GM18507 (cell line): Measurements from ENCODE around the gene DHODH.

Experiments used
- DNase-seq: peaks from one replicate; pipeline ENCODE4 v3.0.0; 2011; ENCODE audit warnings: low read depth; ENCODE audit not compliant: insufficient read length; ENCODE audit errors: extremely low spot score
- FAIRE-seq: peaks from 2 replicates; lab custom pipeline; 2011; peaks lifted over from hg19 to GRCh38; lab: Jason Lieb, UNC

DHODH gene

GRCh38 chr16:72012607-72013006, 4.1 kb downstream of the DHODH start:
- no peak for FAIRE-seq
- no peak for DNase-seq

GRCh38 chr16:72013389-72013788, 4.8 kb downstream of the DHODH start:
- DNase-seq, result no peak
- no peak for FAIRE-seq

- FAIRE-seq (no peak), DNase-seq (no peak)
Observed at GRCh38 chr16:72013888-72014581, 5.5 kb downstream of the DHODH start.

DNA sequence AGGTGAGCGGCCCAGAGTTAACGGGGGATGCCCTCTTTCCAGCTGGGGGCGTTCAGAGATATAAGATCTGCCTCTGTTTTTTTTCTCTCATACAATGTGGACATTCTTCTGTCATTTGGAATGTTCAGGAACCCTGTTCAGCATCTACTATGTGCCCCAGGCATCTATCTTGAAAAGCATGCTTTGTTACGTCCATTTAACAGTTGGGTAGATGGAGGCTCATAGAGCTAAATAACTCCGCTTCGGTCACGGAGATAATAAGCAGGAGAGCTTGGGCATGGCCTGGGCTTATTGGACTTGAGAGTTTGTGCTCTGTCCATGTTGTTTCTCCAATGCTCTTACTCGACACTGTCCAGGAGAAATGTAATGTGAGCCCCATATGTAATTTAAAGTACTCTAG, 6.1 kb downstream of the DHODH start:
- DNase-seq, result no peak

DNA sequence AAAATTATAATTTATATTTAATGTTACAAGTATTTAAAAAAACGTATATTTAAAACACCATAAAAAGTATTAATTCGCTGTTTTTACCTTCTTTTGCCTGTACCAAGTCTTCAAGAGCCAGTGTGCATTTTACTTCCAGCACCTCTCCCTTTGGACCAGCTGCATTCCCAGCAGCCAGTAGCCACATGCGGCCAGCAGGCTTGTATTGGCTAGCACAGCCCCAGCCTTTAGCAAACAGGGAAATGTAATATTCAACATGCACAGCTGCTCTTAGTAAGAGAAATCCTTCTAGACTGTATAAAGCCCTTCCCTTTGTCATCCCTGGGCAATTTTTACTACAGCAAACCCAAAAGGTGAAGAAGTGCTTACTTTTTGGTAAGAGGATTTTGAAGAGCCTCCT, 6.6 kb downstream of the DHODH start:
- DNase-seq (no peak), FAIRE-seq (no peak)

More for the DNA sequence above, 6.1 kb downstream of the DHODH start:
- no peak for FAIRE-seq

GRCh38 chr16:72018470-72018869, 9.9 kb downstream of the DHODH start:
- DNase-seq (no peak), FAIRE-seq (no peak)

GRCh38 chr16:72021043-72021442, 12.5 kb downstream of the DHODH start:
- no peak for FAIRE-seq

DNA sequence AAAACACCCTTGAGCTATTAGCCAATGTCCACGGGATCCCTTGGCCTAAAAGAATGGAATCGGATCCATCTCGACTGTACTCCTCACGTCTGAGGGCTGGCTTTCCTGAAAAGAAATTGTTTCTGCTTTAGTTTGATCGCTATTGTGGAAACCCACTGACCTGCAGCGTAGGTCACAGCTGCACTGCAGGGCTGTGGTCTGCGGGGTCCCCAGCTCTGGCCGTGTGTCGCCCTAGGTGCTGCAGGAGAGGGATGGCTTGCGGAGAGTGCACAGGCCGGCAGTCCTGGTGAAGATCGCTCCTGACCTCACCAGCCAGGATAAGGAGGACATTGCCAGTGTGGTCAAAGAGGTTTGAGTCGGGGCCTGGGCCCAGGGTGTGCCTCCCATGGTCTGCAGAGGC, 13.6 kb downstream of the DHODH start:
- DNase-seq (no peak), FAIRE-seq (no peak)

More at GRCh38 chr16:72021043-72021442, 12.5 kb downstream of the DHODH start:
- DNase-seq, result no peak

GRCh38 chr16:72023962-72024361, 15.4 kb downstream of the DHODH start:
- FAIRE-seq, result no peak
- DNase-seq, result no peak

- FAIRE-seq, result no peak
- no peak for DNase-seq
Observed at GRCh38 chr16:72024862-72025382, 16.4 kb downstream of the DHODH start.

DNA sequence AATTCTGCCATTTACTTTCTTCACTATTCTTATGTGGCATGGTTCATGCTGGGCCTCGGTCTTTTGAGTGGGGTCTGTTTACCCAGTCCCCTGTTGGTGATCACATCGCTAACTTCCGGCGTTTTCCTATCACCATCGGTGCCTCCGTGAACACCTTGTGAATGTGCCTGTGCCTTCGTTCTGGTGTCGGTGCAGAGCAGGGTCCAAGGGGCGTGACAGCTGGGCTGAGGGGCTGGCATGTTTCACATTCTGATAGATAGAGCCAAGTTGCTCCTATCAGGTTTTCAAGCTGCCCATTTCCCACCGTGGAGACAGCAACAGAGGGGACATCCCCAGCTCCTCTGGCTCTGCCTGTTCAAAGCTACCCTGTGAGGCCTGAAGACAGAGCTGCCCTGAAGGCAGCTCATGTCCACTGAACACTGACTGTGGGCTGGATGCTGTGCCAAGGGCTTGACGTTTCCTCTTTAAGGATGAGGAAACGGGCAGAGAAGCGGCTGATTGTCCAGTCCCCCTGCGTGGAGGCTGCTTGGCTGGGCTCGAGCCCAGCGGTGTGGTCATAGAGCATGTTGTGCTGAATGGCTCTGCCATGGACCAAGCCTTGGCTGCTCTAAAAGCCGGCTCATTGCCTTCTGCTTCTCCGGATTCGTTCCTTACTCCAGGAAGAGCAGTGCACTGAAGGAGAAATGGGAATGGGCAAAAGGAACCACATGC, 17.0 kb downstream of the DHODH start:
- FAIRE-seq (no peak), DNase-seq (no peak)

- FAIRE-seq, result no peak
Observed at GRCh38 chr16:72027669-72028378, 19.3 kb downstream of the DHODH start.

GRCh38 chr16:72029567-72030271, 21.2 kb downstream of the DHODH start:
- FAIRE-seq (no peak), DNase-seq (no peak)

More at GRCh38 chr16:72027669-72028378, 19.3 kb downstream of the DHODH start:
- no peak for DNase-seq

- DNase-seq (no peak), FAIRE-seq (no peak)
Observed at GRCh38 chr16:72033437-72033836, 24.9 kb downstream of the DHODH start.

GRCh38 chr16:72036098-72036497, 27.6 kb downstream of the DHODH start:
- no peak for FAIRE-seq
- DNase-seq, result no peak

- no peak for DNase-seq
- FAIRE-seq, result no peak
Observed at GRCh38 chr16:72042157-72042660, 33.7 kb downstream of the DHODH start.

- FAIRE-seq (no peak), DNase-seq (no peak)
Observed at GRCh38 chr16:72043058-72043457, 34.5 kb downstream of the DHODH start.

DNA sequence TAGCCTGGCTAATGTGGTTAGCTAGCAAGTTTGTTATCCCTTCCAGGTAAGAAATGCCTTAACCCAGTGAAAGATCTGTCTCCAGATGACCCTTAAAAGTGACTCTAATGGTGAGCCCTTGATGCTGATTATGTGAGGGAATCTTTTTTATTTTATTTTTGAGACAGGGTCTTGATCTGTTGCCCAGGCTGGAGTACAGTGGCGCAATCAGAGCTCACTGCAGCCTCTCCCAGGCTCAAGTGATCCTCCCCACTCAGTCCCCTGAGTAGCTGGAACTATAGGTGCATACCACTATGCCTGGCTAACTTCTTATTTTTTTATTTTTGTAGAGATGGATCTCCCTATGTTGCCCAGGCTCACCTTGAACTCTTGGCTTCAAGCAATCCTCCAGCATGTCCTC, 35.0 kb downstream of the DHODH start:
- FAIRE-seq, result no peak

DNA sequence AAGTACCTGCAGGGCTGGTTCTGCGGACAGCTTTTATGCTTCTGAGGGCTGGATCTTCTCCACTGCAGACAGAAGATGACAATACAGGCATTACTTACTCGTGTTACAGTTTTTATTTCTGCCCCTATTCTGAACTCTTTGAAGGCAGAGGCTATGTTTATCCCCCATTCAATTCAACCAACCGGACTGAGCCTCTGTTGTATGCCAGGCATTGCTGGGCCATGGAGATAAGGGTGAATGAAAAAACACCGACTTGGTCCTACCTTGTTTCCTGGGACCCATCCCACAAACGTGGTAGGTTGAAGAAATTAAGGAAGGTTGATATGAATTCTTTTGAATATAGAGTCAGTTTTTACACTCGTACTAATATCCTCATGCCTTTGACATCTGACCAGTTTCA, 35.8 kb downstream of the DHODH start:
- DNase-seq, result no peak
- FAIRE-seq, result no peak

More for the DNA sequence above, 35.0 kb downstream of the DHODH start:
- DNase-seq, result no peak
